Spleen (tissue), 7 donors: ENCODE data around the gene LRRC37A3.
"Not testable (repeated sequence)": the region's sequence is repeated elsewhere in the genome, so short reads cannot be mapped to it uniquely, and the experiment has no call there.

Source experiments
- CTCF ChIP-seq, 11 experiments: fragments of 200-600 bp in 7 of 11; fragments of 450-650 bp in 4 of 11; sonication (generic) in 4 of 11; IDR thresholded peaks in 8 of 11; conservative IDR thresholded peaks in 3 of 11; 1 replicate in 7 of 11; 2 replicates in 4 of 11; pipeline versions ENCODE4 v1.4.0 to v1.8.0; 2016 to 2021; ENCODE audit warnings: antibody characterized with exemption in 11 of 11, inconsistent platforms in 4 of 11, mild to moderate bottlenecking in 1 of 11
- POLR2A ChIP-seq, 3 donors: fragments of 450-650 bp; IDR thresholded peaks; one replicate each; pipeline ENCODE4 v1.5.1; 2017; ENCODE audit warnings: antibody characterized with exemption in 3 of 3, mild to moderate bottlenecking in 1 of 3
- POLR2AphosphoS5 ChIP-seq, 3 donors: sonication (generic); formaldehyde crosslinking; IDR thresholded peaks; one replicate each; pipeline ENCODE4 v1.5.1; 2017; ENCODE audit warnings: antibody characterized with exemption in 3 of 3
- donor health status: DM: no; HTN: no; CAD: no; lungs with moderate emphysema.
- donor health status: DM: no; HTN: no; CAD: no.
- donor health status: DM: no; HTN: no; CAD: no.

GRCh38 chr17:64836623-64837017 is 82.7 kb downstream of the LRRC37A3 start:
- not testable (repeated sequence) for TF ChIP-seq CTCF (IDR thresholded peaks at IDR 0.05 in 8 of 11, conservative IDR thresholded peaks at IDR 0.05 in 3 of 11); POLR2A (IDR thresholded peaks at IDR 0.05); POLR2AphosphoS5 (IDR thresholded peaks at IDR 0.05)
